Gastroesophageal sphincter (tissue), 4 donors: ENCODE data around the gene BCL2L13. TPM values are rescaled to one million over a fixed set of nuclear protein-coding genes. Genes with fewer than 3 reads are reported as not detected.

Experiments
- ATAC-seq: fragments of 150-250 bp; one replicate; pipeline ENCODE4 v1.9.1; 2016; ENCODE audit warnings: mild to moderate bottlenecking, moderate library complexity
- H3K27ac ChIP-seq, 4 donors: fragments of 200-600 bp; sonication (generic) in 3 of 4; 1 replicate in 3 of 4; 2 replicates in 1 of 4; pipeline ENCODE4 v1.5.1; 2016 to 2019
- H3K27me3 ChIP-seq: fragments of 200-600 bp; sonication (generic); one replicate; pipeline ENCODE4 v1.5.1; 2019
- H3K36me3 ChIP-seq, 2 donors: fragments of 200-600 bp; sonication (generic); one replicate each; pipeline ENCODE4 v1.5.1; 2019; ENCODE audit warnings: control low read depth in 1 of 2
- H3K4me1 ChIP-seq, 3 donors: fragments of 200-600 bp; sonication (generic); 1 replicate in 2 of 3; 2 replicates in 1 of 3; pipeline ENCODE4 v1.5.1; 2016 to 2019; ENCODE audit warnings: control low read depth in 2 of 3
- H3K4me3 ChIP-seq, 2 donors: fragments of 200-600 bp; sonication (generic); one replicate each; pipeline ENCODE4 v1.5.1; 2019; ENCODE audit warnings: mild to moderate bottlenecking in 1 of 2, moderate library complexity in 1 of 2
- H3K9me3 ChIP-seq, 3 donors: fragments of 200-600 bp; sonication (generic); one replicate each; pipeline ENCODE4 v1.5.1; 2017 to 2019; ENCODE audit warnings: control low read depth in 2 of 3
- CTCF ChIP-seq, 4 experiments: fragments of 200-600 bp in 2 of 4; fragments of 450-650 bp in 2 of 4; sonication (generic) in 1 of 4; IDR thresholded peaks; one replicate each; pipeline ENCODE4 v1.5.1; 2017 to 2019; ENCODE audit warnings: antibody characterized with exemption in 4 of 4, mild to moderate bottlenecking in 2 of 4, moderate library complexity in 2 of 4
- EP300 ChIP-seq: sonication (generic); formaldehyde crosslinking; IDR thresholded peaks from one replicate; pipeline ENCODE4 v1.6.1; 2017; ENCODE audit warnings: antibody characterized with exemption, mild to moderate bottlenecking
- POLR2A ChIP-seq, 2 donors: fragments of 450-650 bp; IDR thresholded peaks; one replicate each; pipeline ENCODE4 v1.6.1; 2017; ENCODE audit warnings: antibody characterized with exemption in 2 of 2, mild to moderate bottlenecking in 2 of 2, moderate library complexity in 1 of 2
- POLR2AphosphoS5 ChIP-seq: sonication (generic); formaldehyde crosslinking; IDR thresholded peaks from one replicate; pipeline ENCODE4 v1.6.1; 2017; ENCODE audit warnings: antibody characterized with exemption
- WGBS, 2 donors: methylation state at CpG; one replicate each; pipeline ENCODE4 v1.1.5; 2018; ENCODE audit warnings: low coverage in 1 of 2; 5-methylcytosine and 5-hydroxymethylcytosine counted together
- total RNA-seq, 4 donors: library from RNA; depleted of rRNA; stranded (reverse); fragments of >200 nt; gene quantifications; one replicate each; pipeline ENCODE4 v1.1.0, GENCODE V29; 2016

Gene BCL2L13
- total RNA-seq, 4 donors from 2014 or later: 68.5 to 193 (median 131) TPM

- 94% methylated on average over 6 of the region's 6 CpGs; no CpG with 5 or more reads in 1 of the 2 donors for WGBS, 2 donors
- H3K4me1 ChIP-seq: no peaks in the 10 kb centered on the region
These were observed 42.3 kb upstream of the BCL2L13 start for GRCh38 chr22:17596226-17596625.

GRCh38 chr22:17597217-17597616 lies 41.3 kb upstream of the BCL2L13 start:
- Histone ChIP-seq H3K4me1 (no peaks in the 10 kb centered on the region), H3K27me3 (no peaks in the 10 kb centered on the region), H3K4me3 (no peak overlapping the region), H3K27ac (peak overlapping the region in 2 of 4 donors; percentile 56 to 77), H3K36me3 (peaks cover 0 to 94% of the 10 kb centered on the region in 2 donors), H3K9me3 (no peaks in the 10 kb centered on the region)
- ATAC-seq: peak; percentile 48
- 87 to 100% methylated on average over 1 to 2 of the region's 2 CpGs for WGBS, 2 donors
- TF ChIP-seq POLR2A (IDR thresholded peaks at IDR 0.05) (no peak), CTCF (IDR thresholded peaks at IDR 0.05) (no peak), POLR2AphosphoS5 (no peak), EP300 (no peak)

More at GRCh38 chr22:17596226-17596625, 42.3 kb upstream of the BCL2L13 start:
- no peak for ATAC-seq
- Histone ChIP-seq H3K36me3 (peaks cover 0 to 100% of the 10 kb centered on the region in 2 donors), H3K9me3 (no peaks in the 10 kb centered on the region), H3K4me3 (no peak overlapping the region), H3K27ac (peak overlapping the region in 1 of 4 donors; percentile 77), H3K27me3 (no peaks in the 10 kb centered on the region)
- TF ChIP-seq CTCF (IDR thresholded peaks at IDR 0.05) (no peak), EP300 (no peak), POLR2AphosphoS5 (no peak), POLR2A (IDR thresholded peaks at IDR 0.05) (no peak)

GRCh38 chr22:17598318-17598717 lies 40.2 kb upstream of the BCL2L13 start:
- no peaks in the 10 kb centered on the region for H3K27me3 ChIP-seq
- no peaks in the 10 kb centered on the region for H3K4me1 ChIP-seq
- TF ChIP-seq EP300: no peak
- no peak for TF ChIP-seq POLR2A (IDR thresholded peaks at IDR 0.05)
- TF ChIP-seq CTCF (IDR thresholded peaks at IDR 0.05): no peak
- no peak for TF ChIP-seq POLR2AphosphoS5
- WGBS, 2 donors: 89 to 91% methylated on average over 4 of the region's 4 CpGs
- H3K4me3 ChIP-seq: no peak overlapping the region
- peak overlapping the region in 2 of 4 donors; percentile 56 to 77 for H3K27ac ChIP-seq
- H3K36me3 ChIP-seq: peaks cover 0 to 83% of the 10 kb centered on the region in 2 donors
- ATAC-seq: no peak
- H3K9me3 ChIP-seq: no peaks in the 10 kb centered on the region

- Histone ChIP-seq H3K9me3 (no peaks in the 10 kb centered on the region), H3K36me3 (peaks cover 0 to 56% of the 10 kb centered on the region in 2 donors), H3K4me3 (no peak overlapping the region), H3K27me3 (no peaks in the 10 kb centered on the region), H3K27ac (peak overlapping the region in 1 of 4 donors; percentile 21), H3K4me1 (peaks cover 0 to 3% (median 0%) of the 10 kb centered on the region in 3 donors)
- WGBS, 2 donors: 82 to 92% methylated on average over 2 to 3 of the region's 3 CpGs
- ATAC-seq: no peak
- TF ChIP-seq CTCF (IDR thresholded peaks at IDR 0.05) (no peak), EP300 (no peak), POLR2AphosphoS5 (no peak), POLR2A (IDR thresholded peaks at IDR 0.05) (no peak)
These were observed 37.5 kb upstream of the BCL2L13 start for GRCh38 chr22:17601031-17601430.

GRCh38 chr22:17603668-17604067 lies 34.9 kb upstream of the BCL2L13 start:
- 75 to 89% methylated on average over 4 of the region's 4 CpGs for WGBS, 2 donors
- no peak overlapping the region for H3K4me3 ChIP-seq
- ATAC-seq: no peak
- H3K27ac ChIP-seq: no peak overlapping the region
- H3K4me1 ChIP-seq: peaks cover 0 to 19% (median 0%) of the 10 kb centered on the region in 3 donors
- H3K36me3 ChIP-seq: peaks cover 0 to 44% of the 10 kb centered on the region in 2 donors
- no peaks in the 10 kb centered on the region for H3K9me3 ChIP-seq
- TF ChIP-seq POLR2AphosphoS5: no peak
- TF ChIP-seq EP300: no peak
- no peak for TF ChIP-seq CTCF (IDR thresholded peaks at IDR 0.05)
- no peak for TF ChIP-seq POLR2A (IDR thresholded peaks at IDR 0.05)
- H3K27me3 ChIP-seq: no peaks in the 10 kb centered on the region
